Hepatocyte (in vitro differentiated cells): ENCODE results near the gene CATSPER1. TPM values are rescaled to one million over a fixed set of nuclear protein-coding genes. Genes with fewer than 3 reads are reported as not detected.

Experiments
- DNase-seq: peaks from one replicate; pipeline ENCODE4 v3.0.0-alpha.2; 2016; ENCODE audit warnings: low spot score
- H2AFZ ChIP-seq: fragments of 200-600 bp; sonication (generic); 2 replicates; pipeline ENCODE4 v1.6.0; 2016; ENCODE audit warnings: antibody characterized with exemption, mild to moderate bottlenecking
- H3K27ac ChIP-seq: fragments of 200-600 bp; sonication (generic); 2 replicates; pipeline ENCODE4 v1.5.1; 2016; ENCODE audit warnings: mild to moderate bottlenecking
- H3K27me3 ChIP-seq: fragments of 200-600 bp; sonication (generic); 2 replicates; pipeline ENCODE4 v1.6.1; 2016
- H3K36me3 ChIP-seq: fragments of 200-600 bp; sonication (generic); replicated peaks from 2 replicates; pipeline ENCODE4 v1.5.1; 2016; ENCODE audit warnings: low read depth; ENCODE audit not compliant: insufficient read depth
- H3K4me1 ChIP-seq: fragments of 200-600 bp; sonication (generic); 2 replicates; pipeline ENCODE4 v1.5.1; 2016; ENCODE audit warnings: mild to moderate bottlenecking, moderate library complexity; ENCODE audit not compliant: insufficient read depth
- H3K4me2 ChIP-seq: fragments of 200-600 bp; sonication (generic); 2 replicates; pipeline ENCODE4 v1.6.0; 2016
- H3K4me3 ChIP-seq: fragments of 200-600 bp; sonication (generic); 2 replicates; pipeline ENCODE4 v1.5.1; 2016; ENCODE audit warnings: mild to moderate bottlenecking
- H3K79me2 ChIP-seq: fragments of 200-600 bp; sonication (generic); 2 replicates; pipeline ENCODE4 v1.6.0; 2017; ENCODE audit warnings: mild to moderate bottlenecking
- H3K9me2 ChIP-seq: fragments of 200-600 bp; sonication (generic); replicated peaks from 2 replicates; pipeline ENCODE4 v1.6.0; 2017; ENCODE audit warnings: mild to moderate bottlenecking; ENCODE audit not compliant: insufficient read depth
- H3K9me3 ChIP-seq: fragments of 200-600 bp; sonication (generic); 2 replicates; pipeline ENCODE4 v1.5.1; 2016; ENCODE audit warnings: low read depth, mild to moderate bottlenecking
- H4K20me1 ChIP-seq: fragments of 200-600 bp; sonication (generic); 2 replicates; pipeline ENCODE4 v1.6.0; 2016; ENCODE audit warnings: mild to moderate bottlenecking; ENCODE audit not compliant: insufficient read depth, poor library complexity, severe bottlenecking
- CTCF ChIP-seq: fragments of 200-600 bp; sonication (generic); IDR thresholded peaks from 2 replicates; pipeline ENCODE4 v1.5.1; 2016; ENCODE audit warnings: antibody characterized with exemption, mild to moderate bottlenecking; ENCODE audit not compliant: poor library complexity
- EZH2 ChIP-seq: fragments of 200-600 bp; sonication (generic); IDR thresholded peaks from 2 replicates; pipeline ENCODE4 v1.6.1; 2016; ENCODE audit warnings: antibody characterized with exemption, mild to moderate bottlenecking, borderline replicate concordance
- EZH2phosphoT487 ChIP-seq: fragments of 200-600 bp; sonication (generic); IDR thresholded peaks from one replicate; pipeline ENCODE4 v1.6.1; 2018; ENCODE audit warnings: antibody characterized with exemption, mild to moderate bottlenecking, low read depth, moderate library complexity; ENCODE audit not compliant: unreplicated experiment, severe bottlenecking
- WGBS: methylation state at CpG from one replicate; pipeline ENCODE4 v1.1.6; 2016; ENCODE audit warnings: low lambda C conversion rate; ENCODE audit errors: missing lambda C conversion rate; 5-methylcytosine and 5-hydroxymethylcytosine counted together
- polyA plus RNA-seq: library from polyadenylated mRNA; unstranded; fragments of >200 nt; fragmentation: Nextera tagmentation; extraction: Ambion mirVana; gene quantifications from 2 replicates; pipeline ENCODE4 v1.2.1, GENCODE V29; 2016
- total RNA-seq: library from RNA; depleted of rRNA; stranded (reverse); fragments of >200 nt; gene quantifications from 2 replicates; pipeline ENCODE4 v1.2.3, GENCODE V29; 2014

The CATSPER1 gene
- total and polyA plus RNA-seq, 2 experiments from 2014 or later, result not detected

- Histone ChIP-seq H3K9me2 (no peaks in the 10 kb centered on the region), H3K4me3 (no peak overlapping the region), H2AFZ (no peak overlapping the region), H3K4me2 (no peak overlapping the region), H3K9me3 (no peaks in the 10 kb centered on the region), H4K20me1 (no peaks in the 10 kb centered on the region), H3K79me2 (peaks cover 34% of the 10 kb centered on the region), H3K4me1 (no peaks in the 10 kb centered on the region), H3K36me3 (peaks cover 10% of the 10 kb centered on the region), H3K27ac (no peak overlapping the region), H3K27me3 (no peaks in the 10 kb centered on the region)
- 92% methylated on average over 2 of the region's 2 CpGs for WGBS
- no peak for TF ChIP-seq CTCF
- TF ChIP-seq EZH2phosphoT487, result no peak
- no peak for DNase-seq
Observed at GRCh38 chr11:66062408-66062807, 36.1 kb upstream of the CATSPER1 start.

- Histone ChIP-seq H3K9me2 (no peaks in the 10 kb centered on the region), H3K9me3 (no peaks in the 10 kb centered on the region), H4K20me1 (no peaks in the 10 kb centered on the region), H3K36me3 (peaks cover 11% of the 10 kb centered on the region), H3K27ac (no peak overlapping the region), H3K27me3 (no peaks in the 10 kb centered on the region), H3K79me2 (peaks cover 43% of the 10 kb centered on the region), H3K4me2 (no peak overlapping the region), H2AFZ (no peak overlapping the region), H3K4me3 (no peak overlapping the region), H3K4me1 (no peaks in the 10 kb centered on the region)
- TF ChIP-seq EZH2phosphoT487 (no peak), CTCF (no peak), EZH2 (no peak)
- 92% methylated on average over 6 of the region's 6 CpGs for WGBS
- DNase-seq, result no peak
Observed at GRCh38 chr11:66061268-66061667, 35.0 kb upstream of the CATSPER1 start.

GRCh38 chr11:66059966-66060680 is 33.8 kb upstream of the CATSPER1 start:
- 83% methylated on average over 8 of the region's 8 CpGs for WGBS
- Histone ChIP-seq H2AFZ (no peak overlapping the region), H3K27ac (no peak overlapping the region), H3K4me2 (no peak overlapping the region), H4K20me1 (no peaks in the 10 kb centered on the region), H3K27me3 (no peaks in the 10 kb centered on the region), H3K4me1 (no peaks in the 10 kb centered on the region), H3K9me2 (no peaks in the 10 kb centered on the region), H3K9me3 (no peaks in the 10 kb centered on the region), H3K36me3 (peaks cover 10% of the 10 kb centered on the region), H3K79me2 (peaks cover 48% of the 10 kb centered on the region), H3K4me3 (no peak overlapping the region)
- TF ChIP-seq EZH2phosphoT487 (no peak), CTCF (no peak), EZH2 (no peak)
- no peak for DNase-seq
